WTC11 (cell line): ENCODE measurements around the gene PLP2. TPM values are rescaled to one million over a fixed set of nuclear protein-coding genes. Genes with fewer than 3 reads are reported as not detected.

ENCODE experiments used
- ATAC-seq: fragments of 200-7000 bp; cut with Tn5 transposase; 2 replicates; pipeline ENCODE4 v1.10.0; 2021; ENCODE audit warnings: mild to moderate bottlenecking, moderate library complexity
- CTCF ChIA-PET: fragments of 300-600 bp; sonication (Branson Sonifier 250); formaldehyde crosslinking; loops from one replicate; lab custom pipeline; 2021; ENCODE audit warnings: antibody characterized with exemption; lab: Charles Lee
- POLR2A ChIA-PET: fragments of 350-600 bp; sonication (Branson Sonifier 250); formaldehyde crosslinking; loops from one replicate; lab custom pipeline; 2021; ENCODE audit warnings: antibody characterized with exemption; lab: Charles Lee
- DNase-seq: peaks from one replicate; pipeline ENCODE4 v3.0.0; 2021; ENCODE audit warnings: low spot score
- H3K27ac Mint-ChIP-seq: 2 replicates; pipeline ENCODE4 v1.8.0; 2021; ENCODE audit warnings: mixed read lengths
- H3K27me3 Mint-ChIP-seq: 2 replicates; pipeline ENCODE4 v1.8.0; 2021; ENCODE audit warnings: low read depth, mild to moderate bottlenecking, moderate library complexity, mixed read lengths
- H3K36me3 Mint-ChIP-seq: 2 replicates; pipeline ENCODE4 v1.8.0; 2021; ENCODE audit warnings: mixed read lengths
- H3K4me1 Mint-ChIP-seq: 2 replicates; pipeline ENCODE4 v1.8.0; 2022; ENCODE audit warnings: mixed read lengths
- H3K4me3 Mint-ChIP-seq: 2 replicates; pipeline ENCODE4 v1.8.0; 2021; ENCODE audit warnings: mild to moderate bottlenecking, moderate library complexity, mixed read lengths
- H3K9me3 Mint-ChIP-seq: 2 replicates; pipeline ENCODE4 v1.8.0; 2021; ENCODE audit warnings: mixed read lengths
- IRF2 ChIP-seq: sonication (generic); formaldehyde crosslinking; IDR thresholded peaks from 2 replicates; pipeline ENCODE4 v1.8.0; 2022; ENCODE audit warnings: low read depth, missing genetic modification reagents, borderline replicate concordance
- MYBL2 ChIP-seq: sonication (generic); formaldehyde crosslinking; IDR thresholded peaks from 2 replicates; pipeline ENCODE4 v1.8.1; 2023; ENCODE audit warnings: mild to moderate bottlenecking, moderate library complexity, missing genetic modification reagents
- NR1H2 ChIP-seq: sonication (generic); formaldehyde crosslinking; IDR thresholded peaks from 2 replicates; pipeline ENCODE4 v1.9.0; 2021; ENCODE audit warnings: mild to moderate bottlenecking, moderate library complexity, missing genetic modification reagents
- ZNF263 ChIP-seq: sonication (generic); formaldehyde crosslinking; IDR thresholded peaks from 2 replicates; pipeline ENCODE4 v1.8.1; 2022; ENCODE audit warnings: low read depth, mild to moderate bottlenecking, moderate library complexity, missing genetic modification reagents
- total RNA-seq: library from RNA; stranded (reverse); gene quantifications from 3 replicates; pipeline ENCODE4 v1.2.3, GENCODE V29; 2021
- TF ChIP-seq, protein P1 (sequence below): sonication (generic); formaldehyde crosslinking; IDR thresholded peaks from 2 replicates; pipeline ENCODE4 v1.8.1; 2023; ENCODE audit warnings: mild to moderate bottlenecking, missing genetic modification reagents
- TF ChIP-seq, protein P2 (sequence below): sonication (generic); formaldehyde crosslinking; conservative IDR thresholded peaks from 2 replicates; pipeline ENCODE4 v1.8.1; 2022; ENCODE audit warnings: mild to moderate bottlenecking, missing genetic modification reagents
- TF ChIP-seq, protein P3 (sequence below): sonication (generic); formaldehyde crosslinking; IDR thresholded peaks from 2 replicates; pipeline ENCODE4 v1.8.0; 2022; ENCODE audit warnings: mild to moderate bottlenecking, missing genetic modification reagents
- TF ChIP-seq, protein P4 (sequence below): sonication (generic); formaldehyde crosslinking; IDR thresholded peaks from 2 replicates; pipeline ENCODE4 v1.8.1; 2022; ENCODE audit warnings: low read depth, missing genetic modification reagents, borderline replicate concordance

PLP2 gene
- total RNA-seq, 1 experiment from 2014 or later = 12.4 TPM

DNA sequence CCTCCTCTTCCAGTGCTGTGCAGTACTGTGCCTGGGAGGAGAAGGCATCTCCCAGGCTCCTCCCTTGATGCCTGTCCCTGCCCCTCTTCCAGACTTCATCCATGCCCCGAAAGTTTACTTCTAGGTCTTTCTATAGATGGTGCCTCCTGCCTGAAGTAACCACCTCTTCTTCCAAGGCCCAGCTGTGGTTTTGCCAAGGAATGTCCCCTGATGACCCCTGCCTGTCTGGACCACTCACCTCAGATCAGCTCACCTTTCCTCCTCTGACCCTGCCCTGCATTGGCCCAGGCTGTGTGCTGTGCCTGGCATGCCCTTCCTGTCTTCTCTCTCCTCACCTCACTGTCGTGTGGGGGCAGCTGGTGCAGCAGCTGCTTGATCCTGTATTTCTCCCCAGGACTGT lies 7.7 kb downstream of the PLP2 start (continued):
- TF ChIP-seq, protein P1, sequence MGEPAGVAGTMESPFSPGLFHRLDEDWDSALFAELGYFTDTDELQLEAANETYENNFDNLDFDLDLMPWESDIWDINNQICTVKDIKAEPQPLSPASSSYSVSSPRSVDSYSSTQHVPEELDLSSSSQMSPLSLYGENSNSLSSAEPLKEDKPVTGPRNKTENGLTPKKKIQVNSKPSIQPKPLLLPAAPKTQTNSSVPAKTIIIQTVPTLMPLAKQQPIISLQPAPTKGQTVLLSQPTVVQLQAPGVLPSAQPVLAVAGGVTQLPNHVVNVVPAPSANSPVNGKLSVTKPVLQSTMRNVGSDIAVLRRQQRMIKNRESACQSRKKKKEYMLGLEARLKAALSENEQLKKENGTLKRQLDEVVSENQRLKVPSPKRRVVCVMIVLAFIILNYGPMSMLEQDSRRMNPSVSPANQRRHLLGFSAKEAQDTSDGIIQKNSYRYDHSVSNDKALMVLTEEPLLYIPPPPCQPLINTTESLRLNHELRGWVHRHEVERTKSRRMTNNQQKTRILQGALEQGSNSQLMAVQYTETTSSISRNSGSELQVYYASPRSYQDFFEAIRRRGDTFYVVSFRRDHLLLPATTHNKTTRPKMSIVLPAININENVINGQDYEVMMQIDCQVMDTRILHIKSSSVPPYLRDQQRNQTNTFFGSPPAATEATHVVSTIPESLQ (CRISPR knock-in tag) = no peak
- TF ChIP-seq MYBL2 (CRISPR knock-in tag) = no peak
- TF ChIP-seq, protein P2, sequence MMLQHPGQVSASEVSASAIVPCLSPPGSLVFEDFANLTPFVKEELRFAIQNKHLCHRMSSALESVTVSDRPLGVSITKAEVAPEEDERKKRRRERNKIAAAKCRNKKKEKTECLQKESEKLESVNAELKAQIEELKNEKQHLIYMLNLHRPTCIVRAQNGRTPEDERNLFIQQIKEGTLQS (CRISPR knock-in tag) = no peak
- TF ChIP-seq, protein P3, sequence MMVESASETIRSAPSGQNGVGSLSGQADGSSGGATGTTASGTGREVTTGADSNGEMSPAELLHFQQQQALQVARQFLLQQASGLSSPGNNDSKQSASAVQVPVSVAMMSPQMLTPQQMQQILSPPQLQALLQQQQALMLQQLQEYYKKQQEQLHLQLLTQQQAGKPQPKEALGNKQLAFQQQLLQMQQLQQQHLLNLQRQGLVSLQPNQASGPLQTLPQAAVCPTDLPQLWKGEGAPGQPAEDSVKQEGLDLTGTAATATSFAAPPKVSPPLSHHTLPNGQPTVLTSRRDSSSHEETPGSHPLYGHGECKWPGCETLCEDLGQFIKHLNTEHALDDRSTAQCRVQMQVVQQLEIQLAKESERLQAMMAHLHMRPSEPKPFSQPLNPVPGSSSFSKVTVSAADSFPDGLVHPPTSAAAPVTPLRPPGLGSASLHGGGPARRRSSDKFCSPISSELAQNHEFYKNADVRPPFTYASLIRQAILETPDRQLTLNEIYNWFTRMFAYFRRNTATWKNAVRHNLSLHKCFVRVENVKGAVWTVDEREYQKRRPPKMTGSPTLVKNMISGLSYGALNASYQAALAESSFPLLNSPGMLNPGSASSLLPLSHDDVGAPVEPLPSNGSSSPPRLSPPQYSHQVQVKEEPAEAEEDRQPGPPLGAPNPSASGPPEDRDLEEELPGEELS (CRISPR knock-in tag) = no peak

DNA sequence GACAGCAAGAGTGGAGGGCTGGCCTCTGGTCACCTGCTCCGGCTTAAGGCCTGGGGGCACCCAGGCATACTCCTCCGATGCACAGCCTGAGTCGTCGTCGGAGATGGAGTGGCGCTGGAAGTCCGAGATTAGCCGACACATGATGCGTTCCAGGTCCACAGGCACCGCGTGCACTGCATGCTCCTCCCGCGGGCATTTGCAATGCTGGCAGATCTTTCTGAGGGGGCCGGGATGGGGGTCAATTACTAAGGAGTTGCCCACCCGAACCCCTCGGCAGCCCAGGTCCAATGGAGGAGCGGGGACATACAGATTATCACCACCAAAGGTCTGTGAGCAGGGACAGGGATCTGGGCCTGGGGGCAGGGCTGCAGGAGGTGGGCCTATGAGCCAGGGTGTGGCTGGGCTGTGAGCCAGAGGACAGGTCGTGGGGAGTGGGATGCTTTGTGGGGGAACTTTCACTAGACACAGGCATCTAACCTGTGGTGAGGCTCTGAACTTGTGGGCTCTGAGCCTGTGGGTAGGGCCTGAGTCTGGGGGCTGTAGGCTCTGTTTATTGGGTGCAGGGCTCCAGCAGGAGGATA lies 12.1 kb downstream of the PLP2 start:
- peak overlapping the region; percentile 43; the same call in 1 of the 2 replicates for H3K4me3 Mint-ChIP-seq
- peak overlapping the region; percentile 68; the same call in 1 of the 2 replicates for H3K27ac Mint-ChIP-seq
- H3K36me3 Mint-ChIP-seq = peaks cover 24% of the 10 kb centered on the region
- H3K4me1 Mint-ChIP-seq = peaks cover 15% of the 10 kb centered on the region; the same call in 1 of the 2 replicates
- TF ChIP-seq ZNF263 (no peak), NR1H2 (CRISPR knock-in tag) (no peak)
- H3K9me3 Mint-ChIP-seq = no peaks in the 10 kb centered on the region
- ChIA-PET CTCF (interaction anchor here (0.8 to 2.1 kb wide), 12 partner anchors 9 to 578 kb away, joined by 4 to 14 read pairs (median 8); partner anchors contain the start of genes MAGIX and PLP2), POLR2A (interaction anchor here (0.6 to 1.2 kb wide), 3 partner anchors 17 to 181 kb away, joined by 3 to 5 read pairs (median 4); partner anchors contain the start of gene GRIPAP1)
- DNase-seq = no peak
- no peak for ATAC-seq
- no peaks in the 10 kb centered on the region; the same call in 1 of the 2 replicates for H3K27me3 Mint-ChIP-seq

DNA sequence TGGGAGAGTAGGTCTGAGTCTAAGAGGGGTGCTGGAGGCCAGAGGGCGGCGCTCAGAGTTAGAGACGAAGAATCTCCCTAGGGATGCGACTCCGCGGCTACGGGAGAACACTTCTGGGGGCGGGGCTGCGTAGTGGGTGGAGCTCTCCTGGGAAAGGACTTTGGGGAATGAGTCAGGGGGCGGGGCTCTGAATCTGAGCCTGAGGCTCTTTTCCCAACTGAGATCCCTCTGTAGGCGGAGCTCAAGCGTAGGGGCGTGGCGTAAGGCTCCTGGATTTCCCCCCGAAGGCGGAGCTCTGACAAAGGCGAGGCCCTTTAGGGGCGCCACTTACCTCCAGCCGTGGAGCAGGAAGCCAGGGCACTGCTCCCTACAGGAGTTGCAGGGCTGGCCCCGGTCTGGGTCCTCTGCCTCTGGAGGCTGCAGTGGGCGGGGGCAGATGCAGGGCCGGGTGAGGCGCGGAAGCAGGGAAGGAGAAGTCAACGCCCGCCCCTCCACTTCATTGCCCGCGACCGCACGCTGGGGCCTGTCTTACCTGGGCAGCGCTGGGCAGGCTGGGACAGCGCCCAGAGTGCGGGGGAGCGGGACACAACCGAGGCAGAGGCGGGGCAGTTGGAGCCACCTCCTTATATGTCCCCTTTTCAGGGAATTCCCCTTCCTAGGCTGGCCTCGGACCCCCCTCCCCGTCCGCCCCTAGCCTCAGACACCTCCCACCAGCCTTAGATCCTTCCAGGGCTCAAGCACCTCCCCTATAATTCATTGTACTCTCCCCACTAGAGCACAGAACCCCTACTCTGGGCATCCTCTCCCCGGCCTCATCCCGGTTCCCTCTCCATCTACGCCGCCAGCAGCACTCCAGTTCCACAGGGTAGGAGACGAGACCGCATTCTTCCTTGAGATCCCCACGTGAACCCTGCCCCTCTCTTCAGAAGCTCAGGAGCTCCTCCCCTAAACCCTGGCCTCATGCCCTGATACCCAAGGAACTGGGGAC lies 12.9 kb downstream of the PLP2 start:
- peak overlapping the region; percentile 95 for H3K27ac Mint-ChIP-seq
- POLR2A ChIA-PET = interaction anchor here (0.6 to 1.2 kb wide), 3 partner anchors 17 to 182 kb away, joined by 3 to 5 read pairs (median 4); partner anchors contain the start of gene GRIPAP1

More for the DNA sequence above, 12.9 kb downstream of the PLP2 start:
- TF ChIP-seq IRF2 (CRISPR knock-in tag) = no peak
- TF ChIP-seq, protein P4, sequence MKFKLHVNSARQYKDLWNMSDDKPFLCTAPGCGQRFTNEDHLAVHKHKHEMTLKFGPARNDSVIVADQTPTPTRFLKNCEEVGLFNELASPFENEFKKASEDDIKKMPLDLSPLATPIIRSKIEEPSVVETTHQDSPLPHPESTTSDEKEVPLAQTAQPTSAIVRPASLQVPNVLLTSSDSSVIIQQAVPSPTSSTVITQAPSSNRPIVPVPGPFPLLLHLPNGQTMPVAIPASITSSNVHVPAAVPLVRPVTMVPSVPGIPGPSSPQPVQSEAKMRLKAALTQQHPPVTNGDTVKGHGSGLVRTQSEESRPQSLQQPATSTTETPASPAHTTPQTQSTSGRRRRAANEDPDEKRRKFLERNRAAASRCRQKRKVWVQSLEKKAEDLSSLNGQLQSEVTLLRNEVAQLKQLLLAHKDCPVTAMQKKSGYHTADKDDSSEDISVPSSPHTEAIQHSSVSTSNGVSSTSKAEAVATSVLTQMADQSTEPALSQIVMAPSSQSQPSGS = no peak
- no peaks in the 10 kb centered on the region for H3K9me3 Mint-ChIP-seq
- H3K36me3 Mint-ChIP-seq = peaks cover 17% of the 10 kb centered on the region
- CTCF ChIA-PET = interaction anchor here (0.6 to 2.1 kb wide), 14 partner anchors 8 to 577 kb away, joined by 3 to 14 read pairs (median 6); partner anchors contain the start of genes MAGIX and PLP2
- peaks cover 18% of the 10 kb centered on the region for H3K4me1 Mint-ChIP-seq
- ATAC-seq = peak; percentile 88
- peak overlapping the region; percentile 77 for H3K4me3 Mint-ChIP-seq
- no peaks in the 10 kb centered on the region; the same call in 1 of the 2 replicates for H3K27me3 Mint-ChIP-seq
- DNase-seq = peak; percentile 97
